IMR-90 (cell line): ENCODE data around the gene C14orf93.

Source experiments
- BHLHE40 ChIP-seq: fragments of 150-350 bp; IDR thresholded peaks from 2 replicates; pipeline ENCODE4 v1.6.1; 2016; ENCODE audit warnings: mild to moderate bottlenecking, low read depth, low read length
- CEBPB ChIP-seq: IDR thresholded peaks from 2 replicates; pipeline ENCODE4 v1.6.1; 2012; ENCODE audit warnings: low read depth, low read length, improper control_type of control experiment
- CHD1 ChIP-seq: IDR thresholded peaks from 2 replicates; pipeline ENCODE4 v1.6.1; 2012; ENCODE audit warnings: low read depth, low read length, improper control_type of control experiment
- MAFK ChIP-seq: IDR thresholded peaks from 2 replicates; pipeline ENCODE4 v1.6.1; 2012; ENCODE audit warnings: low read depth, low read length, improper control_type of control experiment
- MAZ ChIP-seq: IDR thresholded peaks from 2 replicates; pipeline ENCODE4 v1.6.1; 2012; ENCODE audit warnings: low read depth, mild to moderate bottlenecking, low read length, improper control_type of control experiment, moderate library complexity, borderline replicate concordance
- MXI1 ChIP-seq: IDR thresholded peaks from 2 replicates; pipeline ENCODE4 v1.6.1; 2012; ENCODE audit warnings: low read depth, mild to moderate bottlenecking, low read length, moderate library complexity, borderline replicate concordance
- NFE2L2 ChIP-seq: fragments of 150-350 bp; IDR thresholded peaks from 2 replicates; pipeline ENCODE4 v1.6.1; 2016; ENCODE audit warnings: low read depth, mild to moderate bottlenecking, low read length
- POLR2A ChIP-seq: IDR thresholded peaks from 2 replicates; pipeline ENCODE4 v1.6.1; 2012; ENCODE audit warnings: mild to moderate bottlenecking, low read depth, low read length
- RAD21 ChIP-seq: IDR thresholded peaks from 2 replicates; pipeline ENCODE4 v1.6.1; 2012; ENCODE audit warnings: low read length, improper control_type of control experiment
- RCOR1 ChIP-seq: IDR thresholded peaks from 2 replicates; pipeline ENCODE4 v1.6.1; 2012; ENCODE audit warnings: mild to moderate bottlenecking, low read length, improper control_type of control experiment; ENCODE audit not compliant: insufficient replicate concordance
- SMC3 ChIP-seq: fragments of 150-350 bp; IDR thresholded peaks from 2 replicates; pipeline ENCODE4 v1.6.1; 2016; ENCODE audit warnings: low read depth, mild to moderate bottlenecking, antibody characterized with exemption, low read length, moderate library complexity
- USF2 ChIP-seq: fragments of 150-350 bp; IDR thresholded peaks from 2 replicates; pipeline ENCODE4 v1.6.1; 2017; ENCODE audit warnings: mild to moderate bottlenecking, antibody characterized with exemption, low read length, low read depth
- TF ChIP-seq, protein P1 (sequence below): conservative IDR thresholded peaks from 2 replicates; pipeline ENCODE4 v1.5.1; 2012; ENCODE audit warnings: mild to moderate bottlenecking, low read depth, low read length, improper control_type of control experiment

- TF ChIP-seq, protein P1, sequence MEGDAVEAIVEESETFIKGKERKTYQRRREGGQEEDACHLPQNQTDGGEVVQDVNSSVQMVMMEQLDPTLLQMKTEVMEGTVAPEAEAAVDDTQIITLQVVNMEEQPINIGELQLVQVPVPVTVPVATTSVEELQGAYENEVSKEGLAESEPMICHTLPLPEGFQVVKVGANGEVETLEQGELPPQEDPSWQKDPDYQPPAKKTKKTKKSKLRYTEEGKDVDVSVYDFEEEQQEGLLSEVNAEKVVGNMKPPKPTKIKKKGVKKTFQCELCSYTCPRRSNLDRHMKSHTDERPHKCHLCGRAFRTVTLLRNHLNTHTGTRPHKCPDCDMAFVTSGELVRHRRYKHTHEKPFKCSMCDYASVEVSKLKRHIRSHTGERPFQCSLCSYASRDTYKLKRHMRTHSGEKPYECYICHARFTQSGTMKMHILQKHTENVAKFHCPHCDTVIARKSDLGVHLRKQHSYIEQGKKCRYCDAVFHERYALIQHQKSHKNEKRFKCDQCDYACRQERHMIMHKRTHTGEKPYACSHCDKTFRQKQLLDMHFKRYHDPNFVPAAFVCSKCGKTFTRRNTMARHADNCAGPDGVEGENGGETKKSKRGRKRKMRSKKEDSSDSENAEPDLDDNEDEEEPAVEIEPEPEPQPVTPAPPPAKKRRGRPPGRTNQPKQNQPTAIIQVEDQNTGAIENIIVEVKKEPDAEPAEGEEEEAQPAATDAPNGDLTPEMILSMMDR, result no peak
- TF ChIP-seq POLR2A, result no peak
- no peak for TF ChIP-seq CHD1
- TF ChIP-seq RAD21, result no peak
- TF ChIP-seq SMC3, result no peak
- no peak for TF ChIP-seq USF2
- no peak for TF ChIP-seq MAFK
- no peak for TF ChIP-seq BHLHE40
- no peak for TF ChIP-seq MXI1
- no peak for TF ChIP-seq MAZ
- no peak for TF ChIP-seq RCOR1
- no peak for TF ChIP-seq NFE2L2
- TF ChIP-seq CEBPB, result peak; percentile 66
These were observed 21.0 kb upstream of the C14orf93 start for GRCh38 chr14:23030936-23031335.
